B cell (primary cell): Measurements from ENCODE around the gene TNP2. TPM values are rescaled to one million over a fixed set of nuclear protein-coding genes. Genes with fewer than 3 reads are reported as not detected.

Experiments
- ATAC-seq: fragments of 200-7000 bp; cut with Tn5 transposase; one replicate; pipeline ENCODE4 v1.10.0; 2021; ENCODE audit warnings: low read depth, mild to moderate bottlenecking, moderate number of reproducible peaks, moderate library complexity
- CTCF ChIA-PET: fragments of 350-600 bp; sonication (Branson Sonifier 250); formaldehyde crosslinking; loops from one replicate; lab custom pipeline; 2021; ENCODE audit warnings: antibody characterized with exemption, inconsistent platforms; lab: Charles Lee
- POLR2A ChIA-PET: fragments of 350-600 bp; sonication (Branson Sonifier 250); formaldehyde crosslinking; loops from one replicate; lab custom pipeline; 2021; ENCODE audit warnings: antibody characterized with exemption; lab: Charles Lee
- DNase-seq: peaks from one replicate; pipeline ENCODE4 v3.0.0; 2013
- H2AFZ ChIP-seq: 2 replicates; pipeline ENCODE4 v1.6.1; 2012; ENCODE audit warnings: mild to moderate bottlenecking, low read depth, low read length; ENCODE audit not compliant: insufficient read depth, poor library complexity, severe bottlenecking
- H3K27ac ChIP-seq, 2 donors: 1 replicate in 1 of 2; 2 replicates in 1 of 2; pipeline ENCODE4 v1.5.1; 2012 to 2013; ENCODE audit warnings: low read length in 2 of 2, mild to moderate bottlenecking in 2 of 2, moderate library complexity in 1 of 2
- H3K27me3 ChIP-seq, 4 experiments: fragments of 200-600 bp in 1 of 4; sonication (generic) in 1 of 4; replicated peaks in 1 of 4; 1 replicate in 2 of 4; 2 replicates in 2 of 4; pipeline versions ENCODE4 v1.6.1 to v1.7.0; 2013 to 2016; ENCODE audit warnings: low read length in 3 of 4, mild to moderate bottlenecking in 2 of 4, mixed read lengths in 1 of 4, moderate library complexity in 1 of 4; ENCODE audit not compliant: insufficient read depth in 4 of 4, control insufficient read depth in 3 of 4; ENCODE audit errors: control extremely low read depth in 1 of 4
- H3K36me3 ChIP-seq, 2 experiments: replicated peaks in 1 of 2; 1 replicate in 1 of 2; 2 replicates in 1 of 2; pipeline versions ENCODE4 v1.6.1 to v1.7.1; 2013; ENCODE audit warnings: low read length in 1 of 2; ENCODE audit not compliant: insufficient read depth in 2 of 2, control insufficient read depth in 1 of 2; ENCODE audit errors: control extremely low read depth in 1 of 2, extremely low read depth in 1 of 2
- H3K4me1 ChIP-seq, 2 donors: fragments of 200-600 bp in 1 of 2; sonication (generic) in 1 of 2; 1 replicate in 1 of 2; 2 replicates in 1 of 2; pipeline versions ENCODE4 v1.5.1 to v1.6.1; 2013 to 2017; ENCODE audit warnings: low read length in 2 of 2; ENCODE audit not compliant: control insufficient read depth in 2 of 2, insufficient read depth in 2 of 2
- H3K4me2 ChIP-seq: replicated peaks from 2 replicates; pipeline ENCODE3; 2012; ENCODE audit warnings: mild to moderate bottlenecking, low read depth, low read length; ENCODE audit not compliant: poor library complexity, severe bottlenecking
- H3K4me3 ChIP-seq, 5 experiments: fragments of 200-600 bp in 1 of 5; sonication (generic) in 1 of 5; 1 replicate in 3 of 5; 2 replicates in 2 of 5; pipeline versions ENCODE4 v1.5.1 to v1.7.0; 2011 to 2016; ENCODE audit warnings: low read length in 4 of 5, mild to moderate bottlenecking in 4 of 5, low read depth in 2 of 5, control low read depth in 1 of 5, moderate library complexity in 1 of 5; ENCODE audit not compliant: insufficient read depth in 1 of 5; ENCODE audit errors: control extremely low read depth in 1 of 5, extremely low read depth in 1 of 5
- H3K79me2 ChIP-seq: fragments of 200-600 bp; sonication (generic); one replicate; pipeline ENCODE4 v1.6.0; 2016; ENCODE audit warnings: low read length; ENCODE audit not compliant: control insufficient read depth, insufficient read depth
- H3K9ac ChIP-seq: fragments of 200-600 bp; sonication (generic); 2 replicates; pipeline ENCODE4 v1.6.1; 2017; ENCODE audit warnings: mild to moderate bottlenecking, low read length, moderate library complexity
- H3K9me3 ChIP-seq, 3 donors: one replicate each; pipeline versions ENCODE4 v1.6.1 to v1.7.1; 2013; ENCODE audit warnings: low read length in 2 of 3; ENCODE audit not compliant: control insufficient read depth in 2 of 3, insufficient read depth in 1 of 3; ENCODE audit errors: control extremely low read depth in 1 of 3
- H4K20me1 ChIP-seq: 2 replicates; pipeline ENCODE4 v1.6.0; 2012; ENCODE audit warnings: mild to moderate bottlenecking, low read length; ENCODE audit not compliant: insufficient read depth, control insufficient read depth, poor library complexity, severe bottlenecking
- H3K27ac Mint-ChIP-seq: one replicate; pipeline ENCODE4 v1.8.0; 2021; ENCODE audit warnings: mixed read lengths
- H3K27me3 Mint-ChIP-seq: one replicate; pipeline ENCODE4 v1.8.0; 2021; ENCODE audit warnings: mixed read lengths
- H3K4me1 Mint-ChIP-seq: one replicate; pipeline ENCODE4 v1.8.0; 2021; ENCODE audit warnings: mixed read lengths
- H3K4me3 Mint-ChIP-seq: one replicate; pipeline ENCODE4 v1.8.0; 2021; ENCODE audit warnings: mixed read lengths
- H3K9me3 Mint-ChIP-seq: one replicate; pipeline ENCODE4 v1.8.0; 2022; ENCODE audit warnings: mixed read lengths; ENCODE audit not compliant: insufficient read depth
- CTCF ChIP-seq: fragments of 200-600 bp; IDR thresholded peaks from one replicate; pipeline ENCODE4 v1.8.0; 2022; ENCODE audit warnings: antibody characterized with exemption, mild to moderate bottlenecking
- EZH2 ChIP-seq: IDR thresholded peaks from 2 replicates; pipeline ENCODE4 v1.6.1; 2012; ENCODE audit warnings: borderline replicate concordance, low read depth, mild to moderate bottlenecking, moderate library complexity, low read length; ENCODE audit not compliant: insufficient read depth, poor library complexity, severe bottlenecking
- WGBS: methylation state at CpG from one replicate; pipeline ENCODE4 v1.1.5; 2013; ENCODE audit warnings: missing lambda C conversion rate; ENCODE audit not compliant: insufficient coverage; 5-methylcytosine and 5-hydroxymethylcytosine counted together
- intact Hi-C: fragments of 100-400 bp; cut with micrococcal nuclease; formaldehyde crosslinking; loops from one replicate; pipeline ENCODE4 v1.10.0; 2022
- polyA plus RNA-seq: library from polyadenylated mRNA; depleted of rRNA; stranded (reverse); fragments of >200 nt; gene quantifications from 2 replicates; pipeline ENCODE4 v1.2.3, GENCODE V29; 2012
- total RNA-seq, 2 donors: library from RNA; stranded (reverse); fragments of 120-200 nt in 1 of 2; gene quantifications; 1 replicate in 1 of 2; 2 replicates in 1 of 2; pipeline versions ENCODE4 v1.2.3 to v1.2.4, GENCODE V29; 2013 to 2022

Gene TNP2
- total and polyA plus RNA-seq, 2 donors (not counting 1 experiment from before 2014, with no cell fraction given): not detected

DNA sequence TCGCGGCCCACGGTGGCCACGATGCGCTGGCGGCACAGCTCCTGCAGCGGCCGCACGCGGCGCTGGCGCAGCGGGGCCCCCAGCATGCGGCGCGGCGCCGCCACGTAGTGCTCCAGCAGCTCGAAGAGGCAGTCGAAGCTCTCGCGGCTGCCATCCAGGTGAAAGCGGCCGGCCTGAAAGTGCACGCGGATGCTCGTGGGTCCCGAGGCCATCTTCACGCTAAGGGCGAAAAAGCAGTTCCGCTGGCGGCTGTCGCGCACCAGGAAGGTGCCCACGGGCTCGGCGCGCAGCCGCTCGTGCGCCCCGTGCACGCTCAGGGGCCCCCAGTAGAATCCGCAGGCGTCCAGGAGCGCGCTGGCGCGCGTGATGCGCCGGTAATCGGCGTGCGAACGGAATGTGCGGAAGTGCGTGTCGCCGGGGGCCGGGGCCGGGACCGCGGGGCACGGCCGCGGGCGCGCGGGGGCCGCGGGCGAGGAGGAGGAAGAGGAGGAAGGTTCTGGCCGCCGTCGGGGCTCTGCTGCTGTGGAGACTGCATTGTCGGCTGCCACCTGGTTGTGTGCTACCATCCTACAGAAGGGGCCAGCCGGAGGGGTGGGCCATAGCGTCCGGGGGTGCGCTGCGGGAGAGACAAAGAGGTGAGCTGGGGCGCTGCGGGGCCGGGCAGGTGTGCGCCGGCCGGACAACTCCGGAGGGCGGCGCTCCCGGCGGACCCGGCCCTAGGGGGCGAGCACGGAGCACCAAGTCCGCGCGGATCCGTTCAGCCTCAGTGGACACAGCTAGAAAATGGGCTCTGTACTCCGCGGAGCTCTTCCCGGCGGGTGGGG lies 14.0 kb downstream of the TNP2 start:
- Mint-ChIP-seq H3K27ac (peak overlapping the region; percentile 87), H3K27me3 (no peaks in the 10 kb centered on the region), H3K4me3 (peak overlapping the region; percentile 89), H3K9me3 (no peaks in the 10 kb centered on the region), H3K4me1 (peaks cover 60% of the 10 kb centered on the region)
- POLR2A ChIA-PET: interaction anchor here (0.6 to 5.8 kb wide), 31 partner anchors 8 to 306 kb away, joined by 3 to 89 read pairs (median 4); no protein-coding TSS in a partner anchor
- peak; percentile 84 for DNase-seq
- ATAC-seq: peak; percentile 1
- no peaks in the 10 kb centered on the region for H3K9me3 ChIP-seq
- CTCF ChIA-PET: interaction anchor here (0.6 to 10.3 kb wide), 49 partner anchors 9 to 462 kb away, joined by 3 to 223 read pairs (median 5); partner anchors contain the start of gene TNP2
- peak overlapping the region; percentile 84 for H3K9ac ChIP-seq
- 1% methylated on average over 105 of the region's 105 CpGs for WGBS
- peaks cover 50% of the 10 kb centered on the region for H4K20me1 ChIP-seq
- H3K27me3 ChIP-seq: no peaks in the 10 kb centered on the region
- H3K4me1 ChIP-seq: peaks cover 50 to 62% of the 10 kb centered on the region in 2 donors
- peak overlapping the region; percentile 50 for H2AFZ ChIP-seq
- H3K36me3 ChIP-seq: peaks cover 2 to 17% of the 10 kb centered on the region in 2 experiments
- H3K27ac ChIP-seq: peak overlapping the region; percentile 29 to 72
- TF ChIP-seq CTCF (no peak), EZH2 (no peak)
- peak overlapping the region; percentile 98 for H3K4me2 ChIP-seq
- peak overlapping the region; percentile 38 to 89 (median 65) for H3K4me3 ChIP-seq
- intact Hi-C loops: loop anchor here (2.0 to 10.0 kb wide), 5 partner anchors 72 to 660 kb away; partner anchors contain the start of genes GSPT1 and NUBP1
- H3K79me2 ChIP-seq: peaks cover 20% of the 10 kb centered on the region
